Kidney (tissue), 14 donors: Measurements from ENCODE around the gene CAMK1D. TPM values are rescaled to one million over a fixed set of nuclear protein-coding genes. Genes with fewer than 3 reads are reported as not detected.

Experiments used
- DNase-seq, 5 donors: peaks; one replicate each; pipeline ENCODE4 v3.0.0-alpha.2; 2013 to 2020
- FAIRE-seq: peaks from 2 replicates; lab custom pipeline; 2012; peaks lifted over from hg19 to GRCh38; lab: Jason Lieb, UNC
- H3K27ac ChIP-seq, 2 donors: one replicate each; pipeline ENCODE4 v1.7.0; 2013; ENCODE audit warnings: low read depth in 2 of 2, low read length in 2 of 2, inconsistent platforms in 1 of 2
- H3K27me3 ChIP-seq: one replicate; pipeline ENCODE4 v1.7.1; 2013; ENCODE audit warnings: low read length, inconsistent platforms; ENCODE audit not compliant: control insufficient read depth, insufficient read depth
- H3K36me3 ChIP-seq, 3 donors: one replicate each; pipeline versions ENCODE4 v1.7.0 to v1.7.1; 2013; ENCODE audit warnings: low read length in 3 of 3, control low read depth in 1 of 3, inconsistent platforms in 1 of 3; ENCODE audit not compliant: insufficient read depth in 3 of 3, control insufficient read depth in 2 of 3
- H3K4me1 ChIP-seq, 3 donors: one replicate each; pipeline versions ENCODE4 v1.7.0 to v1.7.1; 2013; ENCODE audit warnings: low read length in 3 of 3, inconsistent platforms in 1 of 3, low read depth in 1 of 3; ENCODE audit not compliant: control insufficient read depth in 2 of 3, insufficient read depth in 2 of 3
- H3K4me3 ChIP-seq, 3 donors: one replicate each; pipeline versions ENCODE4 v1.7.0 to v1.8.1; 2013; ENCODE audit warnings: low read length in 3 of 3, control low read depth in 1 of 3, inconsistent platforms in 1 of 3
- H3K9ac ChIP-seq, 3 donors: one replicate each; pipeline versions ENCODE4 v1.7.0 to v1.7.1; 2013; ENCODE audit warnings: low read length in 3 of 3, control low read depth in 1 of 3, inconsistent platforms in 1 of 3
- H3K9me3 ChIP-seq, 3 donors: one replicate each; pipeline versions ENCODE4 v1.7.0 to v1.7.1; 2013; ENCODE audit warnings: low read length in 3 of 3, control low read depth in 1 of 3, inconsistent platforms in 1 of 3; ENCODE audit not compliant: control insufficient read depth in 2 of 3, insufficient read depth in 1 of 3
- CTCF ChIP-seq: IDR thresholded peaks from 3 replicates; pipeline ENCODE4 v1.5.1; 2012; ENCODE audit warnings: mild to moderate bottlenecking, moderate library complexity, borderline replicate concordance; ENCODE audit not compliant: insufficient read depth; ENCODE audit errors: extremely low read depth
- intact Hi-C: fragments of 100-400 bp; cut with DNase I; formaldehyde crosslinking; loops from one replicate; pipeline ENCODE4 v1.11.1; 2022
- microRNA-seq: library from miRNA; unstranded; fragments of <30 nt; microRNA quantifications from one replicate; pipeline ENCODE4 v1.2.0, GENCODE V29; 2020
- polyA plus RNA-seq: library from polyadenylated mRNA; stranded (reverse); fragments of 350-450 nt; fragmentation: Illumina TruSeq; extraction: RNeasy Lipid Tissue Mini Kit (QIAGEN cat#74804); gene quantifications from one replicate; pipeline ENCODE4 v1.2.3, GENCODE V29; 2014; ENCODE audit warnings: low read depth, low replicate concordance; ENCODE audit not compliant: insufficient read depth
- total RNA-seq: library from RNA; stranded (reverse); fragmentation: NEBNext Ultra II Directional; extraction: Animal tissue kit (Norgen Biotek cat#: 25700); gene quantifications from one replicate; pipeline ENCODE4 v1.2.1, GENCODE V29; 2021
- donor health status: control.
- donor health status: control.
- donor health status: control.
- donor health status: control.
- donor health status: control.
- donor health status: DM: yes; HTN: yes; CAD: no.
- donor health status: Normal renal cell carcinoma (clear cell type).

Gene CAMK1D
- total and polyA plus RNA-seq, 2 donors from 2014 or later: 1.1 to 13.7 TPM

- Histone ChIP-seq H3K36me3 (no peaks in the 10 kb centered on the region), H3K9ac (no peak overlapping the region), H3K27ac (no peak overlapping the region), H3K27me3 (no peaks in the 10 kb centered on the region), H3K4me3 (no peak overlapping the region), H3K4me1 (no peaks in the 10 kb centered on the region), H3K9me3 (no peaks in the 10 kb centered on the region)
- no peak for FAIRE-seq
- no peak for TF ChIP-seq CTCF
- DNase-seq: no peak
- intact Hi-C loops: no loop called here
Observed at GRCh38 chr10:12884851-12885250, 535.5 kb downstream of the CAMK1D start.

Small RNA genes within 50 kb of the gene (microRNA-seq; reads per million reads assigned to microRNA genes)
- gene MIR4480 (not detected), gene MIR4481 (not detected), gene MIR548Q (not detected)

Other genes starting within 250 kb of the CAMK1D start
- gene SEC61A2, start 219.9 kb upstream of the CAMK1D start, total RNA-seq: 8.9 TPM
- gene SEC61A2, start 219.9 kb upstream of the CAMK1D start, polyA plus RNA-seq: 3.6 TPM
- gene NUDT5, start 153.7 kb upstream of the CAMK1D start, total RNA-seq: 48.3 TPM
- gene NUDT5, start 153.7 kb upstream of the CAMK1D start, polyA plus RNA-seq: 78.2 TPM
- 47.7 TPM for gene CDC123, start 153.4 kb upstream of the CAMK1D start, total RNA-seq
- gene CDC123, start 153.4 kb upstream of the CAMK1D start, polyA plus RNA-seq: 50.2 TPM